ENCODE data around the gene SPATA21.

The SPATA21 gene

GRCh38 chr1:16421201-16421600 is 16.0 kb downstream of the SPATA21 start:
- no peak for DNase-seq (ENCODE audit: low read depth in 2 of 2)

GRCh38 chr1:16420424-16421118 is 16.7 kb downstream of the SPATA21 start:
- no peak for DNase-seq (ENCODE audit: low read depth in 2 of 2)

GRCh38 chr1:16418823-16419425 is 18.3 kb downstream of the SPATA21 start:
- no peak for DNase-seq (ENCODE audit: low read depth in 2 of 2)

DNA sequence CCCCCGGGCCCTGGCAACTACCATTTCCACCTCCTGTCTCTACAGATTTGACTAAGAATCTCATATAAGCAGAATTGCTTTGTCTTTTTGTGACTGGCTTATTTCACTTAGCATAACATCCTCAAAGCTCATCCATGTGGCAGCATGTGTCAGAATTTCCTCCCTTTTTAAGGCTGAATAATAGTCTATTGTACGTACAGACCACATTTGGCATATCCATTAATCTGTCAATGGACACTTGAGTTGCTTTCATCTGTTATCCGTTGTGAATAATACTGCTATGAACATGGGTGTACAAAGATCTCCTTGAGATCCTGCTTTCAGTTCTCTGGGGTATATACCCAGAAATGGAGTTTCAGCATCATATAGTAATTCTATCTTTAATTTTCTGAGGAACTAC is 24.0 kb downstream of the SPATA21 start:
- no peak for DNase-seq (ENCODE audit: low read depth in 2 of 2)

GRCh38 chr1:16410803-16411202 is 26.4 kb downstream of the SPATA21 start:
- DNase-seq (ENCODE audit: low read depth in 2 of 2): no peak

GRCh38 chr1:16409536-16410152 is 27.6 kb downstream of the SPATA21 start:
- no peak for DNase-seq (ENCODE audit: low read depth in 2 of 2)

DNA sequence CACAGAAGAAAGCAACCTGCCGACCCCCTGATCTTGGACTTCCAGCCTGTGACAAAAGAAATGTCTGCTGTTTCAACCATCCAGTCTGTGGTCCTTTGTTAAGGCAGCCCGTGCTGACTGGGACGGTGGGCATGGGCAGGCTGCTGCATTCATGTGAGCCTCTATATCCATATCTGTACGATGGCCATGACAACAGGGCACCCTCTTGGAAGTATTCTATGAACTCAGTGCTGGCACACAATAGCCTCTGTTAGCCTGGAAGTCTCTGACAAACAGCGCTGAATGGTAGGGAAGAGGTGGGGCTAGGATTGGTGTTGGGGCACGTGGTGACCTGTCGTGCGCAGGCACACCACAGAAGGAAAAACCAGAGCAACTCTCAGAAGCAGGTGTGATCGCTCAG is 30.4 kb downstream of the SPATA21 start:
- DNase-seq (ENCODE audit: low read depth in 2 of 2): no peak

- DNase-seq (ENCODE audit: low read depth in 2 of 2): no peak
Observed at GRCh38 chr1:16405441-16405840, 31.8 kb downstream of the SPATA21 start.

DNA sequence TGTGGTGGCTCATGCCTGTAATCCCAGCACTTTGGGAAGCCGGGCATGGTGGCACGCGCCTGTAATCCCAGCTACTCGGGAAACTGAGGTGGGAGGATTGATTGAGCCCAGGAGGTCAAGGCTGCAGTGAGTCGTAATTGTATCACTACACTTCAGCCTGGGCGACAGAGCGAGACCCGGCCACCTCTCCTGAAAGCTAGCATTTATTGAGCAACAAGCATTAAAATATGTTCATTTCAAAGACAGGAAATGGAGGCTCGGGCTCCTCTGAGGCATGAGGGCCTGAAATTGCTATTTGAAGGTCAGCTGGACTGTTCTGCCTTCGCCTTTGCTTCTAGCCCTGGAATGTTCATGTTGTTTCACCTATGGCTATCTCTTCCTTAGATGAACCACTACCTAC is 34.5 kb downstream of the SPATA21 start:
- no peak for DNase-seq (ENCODE audit: low read depth in 2 of 2)

DNA sequence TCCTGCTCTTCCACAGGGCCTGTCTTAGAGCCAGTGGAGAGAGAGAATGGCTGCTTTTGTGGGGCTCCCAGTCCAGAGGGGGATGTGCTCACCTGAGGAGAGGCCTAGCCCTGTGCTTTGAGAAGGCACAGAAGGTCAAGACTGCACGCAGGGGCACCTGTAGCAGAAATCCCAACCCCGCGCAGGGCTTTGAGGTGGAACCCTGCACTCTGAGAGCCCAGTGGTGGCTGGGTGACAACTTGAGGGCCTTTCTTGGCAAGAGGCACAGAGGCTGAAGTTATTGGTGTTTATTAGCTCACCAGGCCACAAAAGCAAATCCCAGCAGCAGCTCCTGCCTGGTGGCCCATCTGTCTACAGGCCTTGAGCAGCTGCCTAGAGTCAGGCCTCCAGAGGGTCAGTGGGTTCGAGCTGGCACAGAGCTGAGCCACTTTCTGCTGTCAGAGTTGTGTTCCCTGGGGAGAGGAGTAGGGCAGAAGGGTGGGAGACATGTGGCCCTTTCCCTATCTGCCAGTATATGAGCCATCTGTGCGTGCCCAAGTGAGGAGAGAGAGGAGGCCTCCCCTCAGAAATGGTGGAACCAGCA is 38.8 kb downstream of the SPATA21 start:
- no peak for DNase-seq (ENCODE audit: low read depth in 2 of 2)

DNA sequence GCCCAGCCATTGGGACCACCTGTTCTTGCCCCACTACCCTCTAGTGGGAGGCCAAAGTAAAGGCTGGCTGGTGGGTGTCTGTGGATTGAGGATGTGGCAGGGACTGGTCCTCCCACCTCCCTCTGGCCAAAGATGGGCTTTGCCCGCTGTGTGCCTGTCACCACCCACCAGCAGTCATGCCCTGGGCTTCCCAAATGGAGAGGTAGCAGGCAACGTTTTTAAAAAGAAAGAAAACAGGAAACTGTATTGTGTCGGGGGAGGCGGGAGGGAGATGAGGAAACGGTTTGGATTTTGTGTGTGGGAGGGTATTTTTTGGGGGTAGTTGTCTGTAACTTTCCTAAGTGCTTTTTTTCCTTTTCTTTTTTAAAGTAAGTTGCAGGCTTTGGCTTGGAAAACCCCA is 40.1 kb downstream of the SPATA21 start:
- DNase-seq (ENCODE audit: low read depth in 2 of 2): no peak

DNA sequence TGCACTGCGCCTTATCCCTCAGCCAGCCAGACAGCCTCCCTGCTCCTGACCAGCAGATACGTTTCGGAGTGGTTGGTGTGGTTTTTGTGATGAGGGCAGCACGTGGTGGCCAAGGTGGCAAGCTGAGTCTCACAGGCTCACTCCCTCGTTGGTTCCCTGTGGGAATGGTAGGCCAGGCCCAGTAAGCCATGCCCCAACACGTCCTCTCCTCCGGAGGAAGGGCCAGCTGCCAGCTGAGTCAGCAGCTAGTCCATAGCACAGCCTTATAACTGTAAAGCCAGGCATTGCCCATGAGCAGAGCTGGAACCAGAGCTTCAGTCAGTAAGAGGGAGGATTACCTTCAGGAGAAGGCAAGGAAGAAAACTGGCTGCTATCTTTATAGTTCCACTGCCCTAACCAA is 40.6 kb downstream of the SPATA21 start:
- DNase-seq (ENCODE audit: low read depth in 2 of 2): peak in 1 of 2 experiments; percentile 23

DNA sequence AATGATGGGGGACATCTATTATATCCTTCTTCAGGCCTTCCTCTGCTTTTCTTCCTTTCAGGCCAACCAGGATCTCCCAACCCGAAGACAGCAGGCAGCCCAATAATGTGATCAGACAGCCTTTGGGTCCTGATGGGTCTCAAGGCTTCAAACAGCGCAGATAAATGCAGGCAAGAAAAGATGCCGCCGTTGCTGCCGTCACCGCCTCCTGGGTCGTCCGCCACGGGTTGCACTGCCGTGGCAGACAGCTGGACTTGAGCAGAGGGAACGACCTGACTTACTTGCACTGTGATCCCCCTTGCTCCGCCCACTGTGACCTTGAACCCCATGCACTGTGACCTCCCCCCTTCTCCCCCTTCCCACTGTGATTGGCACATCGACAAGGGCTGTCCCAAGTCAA is 42.2 kb downstream of the SPATA21 start:
- no peak for DNase-seq (ENCODE audit: low read depth in 2 of 2)

- DNase-seq (ENCODE audit: low read depth in 2 of 2): no peak
Observed at GRCh38 chr1:16393570-16394521, 43.4 kb downstream of the SPATA21 start.

DNA sequence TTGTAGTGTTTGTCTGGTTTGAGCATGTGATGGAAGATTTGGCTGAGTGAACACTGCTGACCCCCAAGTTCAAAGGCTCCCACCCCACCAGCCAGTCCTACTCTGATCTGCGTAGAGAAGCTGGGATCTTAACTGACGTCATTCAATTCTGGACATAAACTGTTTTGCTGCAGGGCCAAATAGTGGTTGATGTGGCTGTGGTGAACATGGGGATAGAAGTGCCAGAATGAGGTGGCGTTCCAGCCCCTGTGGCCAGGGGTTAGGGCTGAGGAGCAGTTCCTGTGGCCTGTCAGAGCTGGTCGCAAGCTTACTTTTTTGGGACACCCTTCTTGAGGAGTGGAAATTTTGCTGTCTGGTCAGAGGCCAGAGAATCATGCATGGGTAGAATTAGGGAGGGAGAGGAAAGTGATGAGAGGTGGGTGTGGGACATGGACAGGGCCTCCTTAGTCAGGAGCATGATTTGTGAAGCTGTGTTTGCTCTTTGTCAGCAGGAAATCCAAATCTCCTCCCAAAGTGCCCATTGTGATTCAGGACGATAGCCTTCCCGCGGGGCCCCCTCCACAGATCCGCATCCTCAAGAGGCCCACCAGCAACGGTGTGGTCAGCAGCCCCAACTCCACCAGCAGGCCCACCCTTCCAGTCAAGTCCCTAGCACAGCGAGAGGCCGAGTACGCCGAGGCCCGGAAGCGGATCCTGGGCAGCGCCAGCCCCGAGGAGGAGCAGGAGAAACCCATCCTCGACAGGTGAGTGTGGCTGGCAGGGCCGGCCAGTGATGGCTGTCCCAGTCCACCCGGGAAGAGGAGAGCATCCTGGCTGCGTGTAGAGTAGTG is 44.3 kb downstream of the SPATA21 start:
- DNase-seq (ENCODE audit: low read depth in 2 of 2): no peak

DNA sequence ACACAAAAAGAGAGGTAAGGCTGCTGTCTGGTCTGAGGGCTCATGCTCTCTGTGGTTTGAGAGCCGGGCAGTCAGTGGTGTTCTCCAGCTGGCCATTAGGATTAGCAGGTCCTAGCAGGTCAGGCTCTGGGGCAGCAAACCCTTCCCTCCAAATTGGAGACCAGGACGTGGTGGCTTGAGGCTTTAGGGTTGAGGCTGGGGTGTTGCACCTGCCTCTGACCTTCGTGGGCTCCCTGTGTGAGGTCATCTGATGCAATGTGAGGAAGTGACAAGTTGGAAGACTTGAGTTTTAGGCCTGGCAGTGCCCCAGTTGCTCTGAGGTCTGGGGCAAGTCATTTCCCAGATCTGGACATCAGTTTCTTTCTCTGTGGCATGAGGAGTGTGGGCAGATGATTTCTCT is 45.8 kb downstream of the SPATA21 start:
- no peak for DNase-seq (ENCODE audit: low read depth in 2 of 2)

DNA sequence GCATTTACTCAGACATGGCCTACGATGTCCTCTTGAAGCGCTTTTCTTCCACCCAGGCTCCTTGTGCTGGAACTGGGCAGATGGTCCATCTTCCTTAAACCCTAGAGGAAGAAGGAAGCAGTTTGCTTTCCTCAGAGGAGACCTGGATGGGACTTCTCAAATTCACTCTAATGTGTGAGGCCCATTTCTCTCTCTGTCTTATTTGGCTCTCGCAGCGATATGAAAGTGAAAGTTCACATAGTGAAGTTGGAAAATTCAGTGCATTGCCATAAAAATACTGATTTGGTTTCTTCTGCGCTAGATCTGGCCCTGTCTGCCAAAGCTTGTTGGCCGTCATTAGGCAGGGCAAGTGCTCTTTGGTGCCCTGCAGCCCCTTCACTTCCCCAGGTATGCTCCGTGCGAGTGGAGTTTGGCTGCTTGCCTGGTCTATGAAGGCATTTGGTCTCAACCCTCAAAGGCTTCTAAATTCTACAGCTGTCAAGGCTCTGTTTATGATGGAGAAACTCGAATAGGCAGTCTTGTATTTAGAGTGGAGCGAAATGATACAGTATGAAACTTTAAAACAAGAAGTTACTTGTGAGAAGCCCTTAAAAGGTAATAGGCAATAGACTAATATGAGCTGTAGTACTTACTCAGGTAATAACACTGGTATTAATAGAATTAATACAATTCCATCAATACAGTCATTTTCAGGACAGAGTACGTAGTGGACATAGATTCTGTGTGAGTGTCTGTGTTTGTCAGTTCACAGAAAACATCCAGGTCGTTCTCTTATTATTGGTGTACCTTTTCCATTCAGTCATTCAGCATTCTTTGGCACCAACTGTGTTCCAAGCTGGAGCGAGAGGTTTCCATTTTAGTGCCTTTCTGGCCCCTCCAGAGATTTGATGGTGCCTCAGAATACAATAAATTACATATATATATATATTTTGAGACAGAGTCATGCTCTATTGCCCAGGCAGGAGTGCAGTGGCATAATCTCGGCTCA is 49.7 kb downstream of the SPATA21 start:
- DNase-seq (ENCODE audit: low read depth in 2 of 2): no peak

GRCh38 chr1:16386454-16387113 is 50.6 kb downstream of the SPATA21 start:
- no peak for DNase-seq (ENCODE audit: low read depth in 2 of 2)
